CD4-positive, alpha-beta T cell treated with Interleukin-15 for 4 hours (primary cell): ENCODE data around the gene PFKP.

Experiments used
- DNase-seq: peaks from one replicate; pipeline ENCODE4 v3.0.0-alpha.2; 2020; ENCODE audit warnings: low spot score

Gene PFKP

DNA sequence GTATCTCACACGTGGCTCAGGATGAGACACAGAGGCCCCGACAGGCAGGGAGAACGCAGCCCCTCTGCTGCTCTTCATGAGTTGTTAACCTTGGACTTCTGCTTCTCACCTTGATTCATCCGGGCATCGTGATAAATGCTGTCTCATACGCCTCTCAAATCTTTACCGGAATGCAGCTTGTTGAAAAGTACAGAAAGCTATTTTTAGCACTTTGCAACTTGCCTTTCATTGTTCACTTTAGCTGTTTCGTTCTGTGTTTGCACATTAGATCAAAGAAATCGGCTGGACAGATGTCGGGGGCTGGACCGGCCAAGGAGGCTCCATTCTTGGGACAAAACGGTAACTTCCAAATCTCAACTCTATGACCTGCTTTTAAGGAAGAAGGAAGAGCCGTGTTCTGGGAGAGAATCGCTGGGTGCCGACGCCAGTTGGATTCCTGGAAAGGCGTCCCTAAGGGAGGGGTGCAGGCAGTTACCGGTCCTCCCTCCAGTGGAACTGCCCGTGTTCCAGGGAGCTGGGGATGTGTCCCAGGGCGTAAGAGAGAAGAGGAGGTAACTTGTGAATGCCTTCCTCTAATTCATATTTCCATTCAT, 49.3 kb downstream of the PFKP start:
- no peak for DNase-seq

DNA sequence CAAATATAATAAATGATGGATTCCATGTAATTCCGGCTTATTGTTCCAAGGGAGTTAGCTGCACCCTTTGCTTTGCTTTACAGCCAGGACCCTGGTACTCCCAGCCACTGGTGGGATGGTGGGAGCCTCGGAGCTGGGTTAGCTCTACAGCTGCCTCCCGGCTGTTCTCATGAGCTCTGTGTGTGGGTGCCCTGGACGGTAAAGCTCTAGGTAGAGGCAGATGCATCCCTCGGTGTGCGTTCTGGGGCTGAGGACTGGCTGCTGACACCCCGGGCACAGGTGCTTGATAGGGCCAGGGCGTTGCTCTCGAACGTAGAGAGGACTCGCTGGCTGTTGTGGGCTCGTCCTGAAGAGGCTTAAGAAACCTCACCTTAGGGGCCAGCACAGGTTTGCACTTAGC, 50.1 kb downstream of the PFKP start:
- no peak for DNase-seq

DNA sequence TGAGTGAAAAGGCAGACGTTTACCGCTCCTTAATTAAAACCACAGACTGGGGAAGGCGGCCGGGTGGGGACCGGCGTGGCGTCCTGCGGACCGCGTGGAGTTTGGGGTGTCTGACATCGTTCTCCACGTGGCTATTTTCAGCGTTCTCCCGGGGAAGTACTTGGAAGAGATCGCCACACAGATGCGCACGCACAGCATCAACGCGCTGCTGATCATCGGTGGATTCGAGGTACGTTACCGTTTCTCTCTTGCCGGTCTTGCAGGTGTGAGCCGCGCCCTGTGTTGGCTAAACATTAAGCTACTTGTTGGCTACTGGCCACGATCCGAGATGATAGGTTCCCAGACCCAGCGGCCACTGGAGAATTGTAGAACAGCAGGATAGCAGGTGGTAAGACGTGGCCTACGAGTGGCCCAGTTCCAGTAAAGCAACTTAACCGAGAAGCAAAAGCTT, 51.3 kb downstream of the PFKP start:
- no peak for DNase-seq

DNA sequence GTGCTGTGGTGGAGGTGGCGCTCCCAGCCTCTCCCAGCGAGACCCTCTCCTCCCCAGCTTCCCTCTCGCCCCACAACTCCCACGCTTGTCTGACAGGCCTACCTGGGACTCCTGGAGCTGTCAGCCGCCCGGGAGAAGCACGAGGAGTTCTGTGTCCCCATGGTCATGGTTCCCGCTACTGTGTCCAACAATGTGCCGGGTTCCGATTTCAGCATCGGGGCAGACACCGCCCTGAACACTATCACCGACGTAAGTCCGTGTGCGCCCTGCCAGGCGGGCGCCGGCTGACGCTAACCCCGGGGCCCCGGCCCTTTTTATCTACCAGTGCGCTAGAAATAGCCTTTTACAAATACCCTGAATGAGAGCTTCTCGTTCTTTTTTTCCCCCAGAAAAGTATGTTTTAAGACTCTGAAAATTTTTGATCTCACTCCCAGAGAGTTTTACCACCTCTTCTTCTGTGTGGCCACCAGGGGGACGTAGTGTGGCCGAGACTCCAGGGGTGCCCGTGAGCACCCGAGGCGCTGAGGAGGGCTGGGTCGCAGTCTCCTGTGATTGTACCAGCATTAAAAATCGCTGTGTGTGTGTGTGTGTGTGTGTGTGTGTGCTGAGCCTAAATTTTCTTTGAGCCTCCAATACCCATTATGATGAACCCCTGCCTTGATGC, 52.6 kb downstream of the PFKP start:
- DNase-seq: no peak

DNA sequence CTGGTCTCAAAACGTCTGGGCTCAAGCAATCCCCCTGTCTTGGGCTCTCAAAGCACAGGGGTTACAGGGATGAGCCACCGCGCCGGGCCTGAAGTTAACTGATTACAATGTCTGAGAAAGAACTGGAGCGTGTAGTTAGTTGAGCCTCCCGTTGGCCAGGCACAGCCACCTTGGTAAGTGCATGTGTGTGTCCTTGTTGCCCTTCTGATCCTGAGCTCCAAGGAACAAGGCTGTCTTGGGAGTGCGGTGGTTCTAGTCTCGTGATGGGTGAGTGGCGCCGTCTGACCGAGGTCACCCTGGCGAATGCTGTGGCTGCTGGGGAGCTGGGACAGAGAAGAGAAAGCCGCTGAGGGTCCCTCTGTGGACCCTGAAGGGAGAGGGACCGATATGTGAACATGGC, 54.7 kb downstream of the PFKP start:
- DNase-seq: no peak

DNA sequence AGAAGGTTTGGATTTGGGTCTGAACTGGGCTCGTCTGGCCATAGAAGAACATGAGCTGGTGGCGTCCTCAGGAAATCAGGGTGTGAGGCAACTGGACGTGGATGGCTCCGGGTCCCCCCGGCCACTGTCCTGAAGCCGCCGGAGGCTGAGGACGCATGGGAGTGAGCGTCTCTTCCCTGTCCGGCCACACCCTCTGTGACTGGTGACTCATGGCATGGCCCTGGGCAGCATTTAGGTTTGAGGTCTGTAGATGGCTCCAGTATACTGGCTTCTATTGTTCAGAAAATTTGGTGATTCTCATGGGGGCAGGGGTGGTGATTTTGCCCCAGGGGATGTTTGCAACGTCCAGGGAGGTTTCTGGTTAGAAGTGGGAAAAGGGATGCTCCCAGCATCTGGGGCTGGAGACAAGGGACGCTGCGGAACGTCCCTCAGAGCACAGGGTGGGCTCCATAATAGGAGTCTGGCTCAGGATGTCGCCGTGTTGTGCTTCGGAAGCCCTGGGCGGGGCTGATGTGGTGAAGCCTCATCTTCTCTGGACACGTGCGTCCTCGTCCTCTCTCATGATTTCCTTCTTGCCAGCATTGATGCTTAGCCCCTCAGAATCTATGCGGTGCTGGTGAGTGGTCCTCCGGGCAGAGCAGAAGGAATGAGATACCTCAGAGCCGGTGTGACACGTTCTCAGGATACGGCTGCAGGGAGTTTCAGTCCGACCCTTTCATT, 55.3 kb downstream of the PFKP start:
- no peak for DNase-seq

DNA sequence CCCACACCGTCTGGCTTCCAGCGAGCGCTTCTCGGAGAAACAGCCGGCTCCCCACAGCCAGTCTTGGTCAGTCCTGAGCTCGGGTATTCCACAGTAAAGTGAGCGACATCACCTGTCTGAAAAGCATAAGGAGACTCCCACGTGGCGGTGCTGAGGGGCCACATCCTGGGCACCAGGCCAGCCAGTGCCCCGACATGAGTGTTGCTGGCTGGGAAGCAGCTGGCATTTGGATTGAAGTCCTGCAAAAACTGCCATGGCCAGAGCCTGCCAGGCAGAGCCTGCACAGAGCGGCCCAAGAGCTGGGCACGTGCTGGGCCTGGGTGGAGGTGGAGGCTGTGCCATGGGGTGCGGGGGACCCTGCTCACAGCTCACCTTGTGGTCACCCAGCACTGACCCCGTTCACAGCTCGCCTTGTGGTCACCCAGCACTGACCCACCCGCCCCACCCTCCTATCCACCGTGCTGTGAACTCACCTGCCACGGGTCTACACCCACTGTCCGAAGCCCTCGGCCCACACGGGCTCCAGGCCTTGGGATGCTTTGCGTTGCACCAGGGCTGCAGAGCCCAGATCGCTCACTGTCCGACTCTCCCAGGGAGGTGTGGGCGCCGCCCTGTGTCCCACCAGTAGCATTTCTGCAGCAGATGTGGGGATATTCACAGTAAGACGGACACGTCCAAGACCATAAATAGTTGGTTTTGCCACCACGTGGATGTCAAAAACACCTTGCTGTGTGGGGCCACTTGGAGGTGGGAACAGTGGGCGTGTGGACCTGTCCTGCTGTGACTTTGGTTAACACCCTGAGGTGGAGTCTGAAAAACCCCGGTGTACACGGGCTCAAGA, 56.4 kb downstream of the PFKP start:
- no peak for DNase-seq

DNA sequence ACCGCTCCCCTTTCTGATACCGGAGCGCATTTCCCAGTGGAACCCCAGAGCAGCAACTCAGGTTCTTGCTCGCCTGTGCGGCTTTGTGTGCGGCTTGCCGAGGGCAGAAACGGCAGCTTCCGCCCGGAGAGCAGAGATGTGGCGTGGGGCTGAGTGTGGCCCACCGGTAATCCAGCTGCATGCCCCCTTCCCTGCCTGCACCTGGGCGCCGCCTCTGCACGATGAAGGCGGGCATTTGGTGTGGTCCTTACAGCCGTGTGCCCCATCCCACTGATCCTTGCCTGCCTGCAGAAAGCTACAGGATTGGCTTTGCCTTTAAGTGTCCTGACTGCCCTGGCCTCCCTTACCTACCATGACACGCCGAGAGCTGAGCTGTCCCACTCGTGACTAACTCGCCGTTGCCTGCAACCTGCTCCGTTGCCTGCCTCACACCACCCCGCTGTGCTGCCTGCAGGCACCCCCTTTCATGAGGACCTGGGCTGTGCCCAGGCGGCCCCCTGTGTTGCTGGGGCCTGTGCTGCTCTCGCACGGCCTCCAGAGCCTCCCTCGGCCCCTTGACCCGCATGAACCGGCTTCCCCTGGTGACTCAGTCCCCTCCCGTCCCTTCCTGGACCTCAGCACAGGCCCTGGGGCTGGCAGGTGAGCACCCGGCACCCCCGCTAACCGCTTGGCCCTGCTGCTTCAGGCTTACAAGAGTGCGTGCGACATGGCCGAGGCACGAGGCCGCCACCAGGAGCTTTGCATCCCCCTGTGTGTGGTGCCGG, 57.2 kb downstream of the PFKP start:
- no peak for DNase-seq

DNA sequence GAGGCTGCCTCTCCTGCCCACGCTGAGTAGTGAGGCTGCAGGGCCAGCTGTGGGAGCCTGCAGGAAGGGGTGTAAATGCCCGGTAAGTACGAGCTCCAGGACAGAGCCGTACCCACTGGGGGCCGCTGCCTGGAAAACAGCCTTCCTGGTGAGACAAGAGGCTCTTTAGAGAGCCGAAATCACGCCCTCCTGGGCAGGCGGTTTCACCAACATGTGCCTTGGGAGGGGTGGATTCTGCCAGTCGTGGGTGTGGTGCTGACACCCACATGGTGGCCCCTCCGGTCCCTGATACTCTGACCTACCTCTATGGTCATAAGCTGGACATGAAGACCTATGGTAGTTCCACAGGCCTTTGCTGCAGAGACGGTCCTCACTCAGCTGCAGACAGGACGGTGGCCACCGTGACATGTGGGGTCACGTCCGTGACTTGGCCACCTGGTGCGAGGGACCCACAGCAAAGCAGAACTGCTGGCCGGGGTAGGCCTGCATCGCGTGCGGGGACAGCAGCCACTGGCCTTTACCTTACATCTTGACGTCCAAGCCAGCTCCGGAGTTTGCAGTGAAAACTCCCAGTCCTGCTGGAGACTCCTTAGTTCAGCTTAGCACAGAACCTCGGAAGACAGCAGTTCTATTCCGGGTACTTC, 58.3 kb downstream of the PFKP start:
- DNase-seq: no peak

DNA sequence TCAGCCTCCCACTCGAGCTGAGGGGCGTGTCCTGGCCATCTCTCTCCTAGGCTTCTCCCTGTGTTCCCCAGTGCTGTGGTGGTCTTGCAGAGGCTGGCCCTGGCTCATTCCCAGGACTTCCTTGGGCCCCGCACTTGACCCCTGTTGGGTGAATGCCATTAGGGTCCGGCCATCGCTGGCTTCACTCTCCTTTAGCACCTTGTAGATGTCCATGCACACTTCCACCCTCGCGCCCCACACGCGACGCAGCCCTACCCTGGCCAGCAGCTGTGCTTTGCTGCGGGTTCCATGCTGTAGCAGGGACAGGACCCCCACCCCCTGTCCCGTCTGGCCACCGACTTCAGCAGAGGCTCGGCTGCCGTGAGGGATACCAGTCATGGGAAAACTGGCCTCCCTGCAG, 58.9 kb downstream of the PFKP start:
- no peak for DNase-seq

DNA sequence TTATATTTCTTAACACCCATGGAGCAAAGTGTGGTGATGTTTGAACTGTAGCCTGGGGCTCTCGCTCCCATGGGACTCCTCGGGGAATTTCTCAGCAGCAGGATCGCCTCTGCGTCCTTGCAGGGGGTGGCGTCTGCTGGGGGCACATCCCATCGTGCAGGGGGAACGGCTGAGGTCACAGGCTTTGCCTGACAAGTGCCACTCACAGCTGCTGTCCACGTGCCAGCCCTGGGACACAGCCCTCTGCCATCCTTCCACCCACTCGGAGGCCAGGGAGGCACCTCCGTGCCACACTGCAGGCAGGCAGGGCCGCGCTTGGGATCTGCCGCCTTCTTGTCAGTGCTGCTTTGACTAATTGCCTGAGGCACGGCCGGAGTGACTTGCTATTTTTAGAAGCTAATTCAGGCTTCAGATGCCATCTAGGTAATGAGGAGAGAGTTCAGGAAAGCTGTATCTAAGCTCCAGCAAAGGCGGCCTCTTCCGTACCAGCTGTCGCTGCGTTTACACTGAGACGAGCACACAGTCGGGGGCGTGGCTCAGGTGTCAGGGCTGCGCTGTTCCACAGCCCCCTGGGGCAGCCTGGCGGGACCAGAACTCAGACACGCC, 59.5 kb downstream of the PFKP start:
- DNase-seq: no peak

DNA sequence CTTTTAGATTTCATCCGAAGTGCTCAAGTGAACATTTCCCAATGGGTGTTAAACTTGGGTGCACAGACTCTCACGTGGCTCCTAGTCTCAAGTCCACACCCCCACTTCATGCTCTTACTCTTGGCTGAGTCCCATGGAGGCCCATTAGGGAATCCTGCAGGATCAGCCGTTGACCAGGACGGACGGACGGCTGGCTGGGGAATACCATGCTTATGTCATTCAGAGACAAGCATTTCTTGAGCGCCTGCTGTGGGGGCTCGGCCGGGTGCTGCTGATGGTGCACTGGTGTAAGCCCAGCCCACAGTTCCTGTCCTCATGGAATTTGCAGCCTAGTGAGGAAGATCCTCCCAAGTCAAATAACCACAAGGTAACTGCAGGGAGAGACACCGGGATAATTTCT, 60.6 kb downstream of the PFKP start:
- DNase-seq: no peak

DNA sequence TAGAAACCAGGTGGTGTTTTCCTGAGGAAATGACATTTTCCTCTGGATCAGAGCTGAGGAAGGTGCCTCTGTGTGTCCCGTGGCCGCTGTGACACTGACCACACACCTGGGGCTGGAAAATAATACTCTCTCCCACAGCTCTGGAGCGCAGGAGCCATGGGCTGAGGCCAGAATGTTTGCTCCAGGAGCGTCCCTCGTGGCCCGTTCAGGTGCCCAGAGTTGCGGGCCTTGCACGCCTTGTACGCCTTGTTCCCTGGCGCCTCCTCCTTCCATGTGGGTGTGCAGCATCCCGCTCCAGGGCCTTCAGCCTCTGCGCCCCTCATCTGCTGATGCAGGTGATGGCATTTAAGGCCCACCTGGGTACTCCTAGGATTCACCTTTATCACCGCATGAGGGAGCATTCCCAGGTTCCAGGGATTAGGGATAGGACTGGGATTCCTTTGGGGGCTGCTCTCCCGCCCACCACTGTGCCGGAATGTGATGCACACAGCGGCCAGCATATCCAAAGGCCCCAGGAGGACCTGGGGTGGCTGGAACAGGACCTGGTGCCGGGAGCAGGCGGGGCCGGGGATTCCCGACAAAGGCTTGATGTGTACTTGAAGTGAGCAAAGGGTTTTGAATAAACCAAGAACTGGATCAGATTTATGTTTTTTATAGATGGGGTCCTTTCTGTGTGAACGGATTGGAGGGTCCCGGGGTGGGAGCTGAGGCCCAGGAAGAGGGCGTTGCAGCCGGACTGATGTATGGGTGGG, 61.2 kb downstream of the PFKP start:
- no peak for DNase-seq

DNA sequence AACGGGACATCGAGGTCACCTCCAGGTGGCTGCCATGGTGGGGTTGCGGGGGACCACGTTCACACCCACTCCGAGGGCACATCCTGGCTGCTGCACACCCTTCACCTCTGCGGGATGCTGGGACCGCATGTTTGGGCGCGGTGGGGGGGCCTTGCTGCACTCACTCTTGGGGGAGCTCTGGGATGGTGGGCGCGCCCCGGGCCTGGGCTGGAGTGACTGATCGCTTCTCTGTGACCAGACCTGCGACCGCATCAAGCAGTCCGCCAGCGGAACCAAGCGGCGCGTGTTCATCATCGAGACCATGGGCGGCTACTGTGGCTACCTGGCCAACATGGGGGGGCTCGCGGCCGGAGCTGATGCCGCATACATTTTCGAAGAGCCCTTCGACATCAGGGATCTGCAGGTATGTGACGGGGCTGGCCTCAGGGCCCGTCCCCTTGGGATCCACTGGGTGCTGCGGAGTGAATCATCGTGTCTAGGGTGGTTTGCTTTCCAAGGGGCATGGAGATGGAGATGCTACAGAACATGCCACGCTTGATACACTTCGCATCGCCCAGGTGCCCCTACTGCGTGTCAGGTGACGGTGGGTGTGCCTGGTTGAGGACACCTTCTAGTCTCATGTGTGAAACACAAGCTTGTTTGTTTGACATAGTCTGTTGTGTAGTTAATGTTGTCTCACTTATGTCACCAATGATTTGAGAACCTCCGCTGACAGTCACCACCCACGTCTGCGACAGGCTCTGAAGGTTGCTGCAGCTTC, 62.4 kb downstream of the PFKP start:
- no peak for DNase-seq

DNA sequence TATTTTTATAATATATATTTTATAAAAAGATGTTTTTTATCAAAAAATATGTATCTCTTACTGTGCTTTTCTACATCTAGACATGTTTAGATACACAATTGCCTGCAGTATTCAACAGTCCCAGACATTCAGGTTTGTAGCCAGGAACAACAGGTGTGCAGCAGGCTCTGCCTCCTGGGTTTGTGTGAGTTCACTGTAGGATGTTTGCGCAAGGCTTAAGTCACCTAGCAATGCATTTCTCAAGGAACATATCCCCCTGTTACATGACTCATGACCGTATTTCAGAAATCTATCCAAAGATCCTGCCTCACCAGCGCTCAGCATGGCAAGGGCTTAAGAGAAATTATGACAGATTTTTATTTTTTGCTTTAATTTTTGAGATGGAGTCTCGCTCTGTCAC, 63.8 kb downstream of the PFKP start:
- no peak for DNase-seq

DNA sequence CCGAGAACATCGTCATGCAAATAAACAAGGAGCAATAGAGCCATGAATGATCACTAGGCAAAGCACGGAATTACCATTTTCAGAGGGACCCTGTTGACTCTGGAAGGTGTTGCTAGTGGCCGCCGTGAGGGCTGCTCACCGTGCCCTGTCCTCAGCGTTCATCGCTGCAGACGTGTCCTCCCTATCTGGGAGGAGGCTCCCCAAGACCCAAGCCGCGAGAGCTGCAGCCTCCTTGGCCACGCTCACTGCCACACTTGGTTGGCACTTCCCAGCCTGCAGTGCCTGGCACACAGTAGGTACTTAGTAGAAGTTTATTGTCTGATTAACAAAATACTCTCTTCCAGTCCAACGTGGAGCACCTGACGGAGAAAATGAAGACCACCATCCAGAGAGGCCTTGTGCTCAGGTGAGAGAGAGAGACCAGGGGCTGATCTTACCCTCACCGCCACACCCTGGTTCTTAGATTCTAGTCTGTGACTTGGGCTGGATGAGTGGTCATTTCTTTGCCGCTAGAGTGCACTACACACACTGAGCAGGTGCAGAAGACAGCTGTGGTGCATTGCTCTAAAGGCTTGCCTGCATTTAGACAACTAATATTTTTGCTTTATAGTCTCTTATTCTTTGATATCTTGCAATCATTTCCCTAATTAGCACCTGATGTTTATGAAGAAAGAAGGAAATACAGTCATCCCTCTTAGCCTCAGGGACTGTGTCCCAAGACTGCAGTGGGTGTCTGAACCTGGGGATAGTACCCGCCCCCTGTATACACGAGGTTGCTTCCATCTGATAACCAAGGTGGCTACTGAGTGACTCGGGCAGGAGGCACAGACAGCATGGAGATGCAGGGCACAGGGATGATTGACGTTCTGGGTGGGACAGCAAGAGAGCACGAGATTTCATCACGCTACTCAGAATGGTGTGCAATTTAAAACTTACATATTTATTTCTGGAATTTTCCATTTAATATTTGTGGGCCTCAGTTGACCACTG, 65.0 kb downstream of the PFKP start:
- no peak for DNase-seq

DNA sequence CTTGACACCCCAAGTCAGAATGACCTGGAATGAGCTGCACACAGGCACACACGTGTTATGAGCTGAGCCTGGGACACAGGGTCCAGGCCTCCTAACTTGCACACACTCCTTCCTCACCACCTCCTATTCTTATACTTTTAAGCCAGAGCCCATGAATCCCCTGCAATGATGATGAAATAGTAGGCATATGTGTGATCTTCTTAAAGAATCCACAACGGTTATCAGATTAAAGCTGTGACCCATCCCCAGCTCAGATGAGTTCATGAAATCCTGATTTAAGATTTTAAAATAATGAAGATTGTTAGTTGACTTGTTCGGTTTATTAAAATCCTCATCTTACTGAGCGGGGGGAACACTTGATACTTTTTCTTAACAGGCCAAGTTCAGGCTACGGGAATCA, 66.6 kb downstream of the PFKP start:
- no peak for DNase-seq

DNA sequence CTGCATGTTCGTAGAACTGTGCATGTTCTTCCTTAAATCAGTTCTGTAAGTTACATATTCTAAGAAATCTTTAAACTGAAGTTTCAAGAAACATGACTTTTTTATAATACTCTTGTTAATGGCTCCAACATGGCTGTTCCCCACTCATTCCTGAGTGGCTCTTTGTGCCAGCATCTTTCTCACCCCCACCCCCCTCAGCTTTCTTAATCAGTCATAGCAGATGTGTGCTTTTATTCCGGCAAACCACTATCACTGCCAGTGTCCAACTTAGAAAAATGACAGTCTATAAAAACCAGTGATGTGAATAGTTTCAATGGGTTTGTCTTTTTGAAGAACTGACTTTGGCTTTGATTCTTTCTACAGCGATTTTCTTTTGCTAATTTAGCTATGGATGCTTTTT, 67.7 kb downstream of the PFKP start:
- no peak for DNase-seq
